Psoas muscle (tissue), 8 donors: Measurements from ENCODE around the gene SLC35C1. TPM values are rescaled to one million over a fixed set of nuclear protein-coding genes. Genes with fewer than 3 reads are reported as not detected.

Experiments used
- ATAC-seq, 4 donors: fragments of 200-7000 bp; cut with Tn5 transposase; one replicate each; pipeline ENCODE4 v1.9.1; 2020; ENCODE audit warnings: moderate library complexity in 3 of 4, mild to moderate bottlenecking in 2 of 4
- DNase-seq, 2 donors: peaks; one replicate each; pipeline ENCODE4 v3.0.0-alpha.2; 2020
- H3K27ac ChIP-seq: fragments of 200-600 bp; one replicate; pipeline ENCODE4 v1.8.0; 2022
- H3K27me3 ChIP-seq, 3 donors: fragments of 200-600 bp in 1 of 3; one replicate each; pipeline versions ENCODE4 v1.6.1 to v1.8.0; 2013 to 2022; ENCODE audit warnings: low read length in 2 of 3, mild to moderate bottlenecking in 2 of 3, moderate library complexity in 1 of 3; ENCODE audit not compliant: insufficient read depth in 3 of 3
- H3K36me3 ChIP-seq, 2 donors: fragments of 200-600 bp in 1 of 2; one replicate each; pipeline versions ENCODE4 v1.6.1 to v1.8.0; 2013 to 2022; ENCODE audit warnings: low read depth in 1 of 2, mild to moderate bottlenecking in 1 of 2, moderate library complexity in 1 of 2; ENCODE audit not compliant: insufficient read depth in 1 of 2
- H3K4me1 ChIP-seq: fragments of 200-600 bp; one replicate; pipeline ENCODE4 v1.8.0; 2022
- H3K4me3 ChIP-seq: fragments of 200-600 bp; one replicate; pipeline ENCODE4 v1.8.0; 2022; ENCODE audit warnings: mild to moderate bottlenecking
- H3K9me3 ChIP-seq: fragments of 200-600 bp; one replicate; pipeline ENCODE4 v1.8.0; 2022
- CTCF ChIP-seq: fragments of 200-600 bp; IDR thresholded peaks from one replicate; pipeline ENCODE4 v1.8.0; 2022; ENCODE audit warnings: antibody characterized with exemption
- WGBS, 3 donors: extraction: QIAGEN DNeasy Blood & Tissue Kit; methylation state at CpG; one replicate each; pipeline versions ENCODE4 v1.1.6 to v1.1.7; 2013; 5-methylcytosine and 5-hydroxymethylcytosine counted together
- intact Hi-C, 2 donors: fragments of 100-400 bp; cut with DNase I; formaldehyde crosslinking; loops; one replicate each; pipeline versions ENCODE4 v1.11.0 to v1.14.2; 2022
- polyA plus RNA-seq, 3 donors: library from polyadenylated mRNA; stranded (reverse); fragments of 200-250 nt; gene quantifications; one replicate each; pipeline ENCODE4 v1.2.3, GENCODE V29; 2013
- total RNA-seq, 4 donors: library from RNA; stranded (reverse); fragmentation: NEBNext Ultra II Directional in 2 of 4; extraction: Animal tissue kit (Norgen Biotek cat#: 25700) in 2 of 4; gene quantifications; one replicate each; pipeline versions ENCODE4 v1.2.1 to v1.2.4, GENCODE V29; 2021 to 2023
- donor health status: healthy with polysubstance abuse.
- donor health status: DM: no; HTN: no; CAD: no; lungs with moderate emphysema.
- donor health status: Bipolar disorder and iron deficiency.
- donor health status: healthy.
- donor health status: DM: yes; HTN: yes; CAD: no.
- donor health status: DM: no; HTN: no; CAD: no.
- donor health status: DM: no; HTN: no; CAD: no.
- donor health status: DM: yes; HTN: yes; CAD: no.

Gene SLC35C1
- total and polyA plus RNA-seq, 7 donors: 5.3 to 11.8 (median 7.4) TPM

- Histone ChIP-seq H3K4me1 (peaks cover 69% of the 10 kb centered on the region), H3K4me3 (no peak overlapping the region), H3K27ac (peak overlapping the region; percentile 84), H3K9me3 (no peaks in the 10 kb centered on the region), H3K36me3 (peaks cover 0 to 59% of the 10 kb centered on the region in 2 donors), H3K27me3 (no peaks in the 10 kb centered on the region)
- 10 to 13% (median 12%) methylated on average over 10 to 12 of the region's 12 CpGs for WGBS, 3 donors
- ATAC-seq (peak; percentile 74 to 90 (median 87)), DNase-seq (peak; percentile 92 to 96)
- no peak for TF ChIP-seq CTCF
- intact Hi-C loops: loop anchor here in 1 of 2 donors (10.0 kb wide), 1 partner anchor 55 kb away; the partner anchor contains the start of gene PEX16
Observed at GRCh38 chr11:45859661-45860140, 54.8 kb downstream of the SLC35C1 start.

- H3K27me3 ChIP-seq: no peaks in the 10 kb centered on the region
- 80 to 91% (median 87%) methylated on average over 5 of the region's 5 CpGs for WGBS, 3 donors
- DNase-seq (no peak), ATAC-seq (no peak)
- H3K4me3 ChIP-seq: peak overlapping the region; percentile 7
- H3K36me3 ChIP-seq: peaks cover 2 to 66% of the 10 kb centered on the region in 2 donors
- H3K4me1 ChIP-seq: peaks cover 63% of the 10 kb centered on the region
- H3K27ac ChIP-seq: peak overlapping the region; percentile 84
- TF ChIP-seq CTCF: no peak
- H3K9me3 ChIP-seq: no peaks in the 10 kb centered on the region
- intact Hi-C loops: loop anchor here in 1 of 2 donors (10.0 kb wide), 1 partner anchor 54 kb away; the partner anchor contains the start of gene PEX16
Observed at GRCh38 chr11:45860348-45860747, 55.4 kb downstream of the SLC35C1 start.

GRCh38 chr11:45860764-45861510, 56.0 kb downstream of the SLC35C1 start:
- Histone ChIP-seq H3K4me3 (peak overlapping the region; percentile 7), H3K27me3 (no peaks in the 10 kb centered on the region), H3K9me3 (no peaks in the 10 kb centered on the region), H3K27ac (peak overlapping the region; percentile 84), H3K36me3 (peaks cover 5 to 69% of the 10 kb centered on the region in 2 donors), H3K4me1 (peaks cover 57% of the 10 kb centered on the region)
- WGBS, 3 donors: 44 to 57% (median 50%) methylated on average over 10 of the region's 10 CpGs
- intact Hi-C loops: loop anchor here in 1 of 2 donors (10.0 kb wide), 1 partner anchor 54 kb away; the partner anchor contains the start of gene PEX16
- ATAC-seq (peak; percentile 53 to 69 (median 60)), DNase-seq (no peak)
- no peak for TF ChIP-seq CTCF

Other genes with a start within 250 kb of the SLC35C1 start
- gene CHST1, start 139.5 kb upstream of the SLC35C1 start, total RNA-seq: 10 to 100 TPM in 2 of 4 donors, 1 to 10 TPM in 2; 3.2 to 21.4 (median 9.5) TPM
- 1 to 10 TPM; 1.2 to 5.8 (median 1.6) TPM for gene CHST1, start 139.5 kb upstream of the SLC35C1 start, polyA plus RNA-seq
- gene CRY2, start 42.3 kb downstream of the SLC35C1 start, total RNA-seq: 10 to 100 TPM; 28.7 to 64.5 (median 45.5) TPM
- gene CRY2, start 42.3 kb downstream of the SLC35C1 start, polyA plus RNA-seq: 10 to 100 TPM; 15.4 to 30.7 (median 20.8) TPM
- 1 to 10 TPM; 1.3 to 2.6 (median 2.0) TPM for gene MAPK8IP1, start 80.5 kb downstream of the SLC35C1 start, total RNA-seq
- gene MAPK8IP1, start 80.5 kb downstream of the SLC35C1 start, polyA plus RNA-seq: under 1 TPM; 0.53 to 1.00 (median 0.82) TPM
- gene FREY1, start 102.1 kb downstream of the SLC35C1 start, total RNA-seq: under 1 TPM in 2 of 4 donors, not detected in 2; 0.37 to 0.56 TPM
- gene FREY1, start 102.1 kb downstream of the SLC35C1 start, polyA plus RNA-seq: under 1 TPM in 1 of 3 donors, not detected in 2; 0.14 TPM
- gene PEX16, start 112.7 kb downstream of the SLC35C1 start, total RNA-seq: 10 to 100 TPM; 12.1 to 23.5 (median 14.2) TPM
- gene PEX16, start 112.7 kb downstream of the SLC35C1 start, polyA plus RNA-seq: 10 to 100 TPM; 19.7 to 23.5 (median 21.3) TPM
- gene LARGE2, start 117.5 kb downstream of the SLC35C1 start, total RNA-seq: not detected
- gene LARGE2, start 117.5 kb downstream of the SLC35C1 start, polyA plus RNA-seq: under 1 TPM in 1 of 3 donors, not detected in 2; 0.13 TPM